GM23338 (cell line): Measurements from ENCODE around the gene EYA2. TPM values are rescaled to one million over a fixed set of nuclear protein-coding genes. Genes with fewer than 3 reads are reported as not detected.

ENCODE experiments used
- ATAC-seq: fragments of 200-7000 bp; cut with Tn5 transposase; 3 replicates; pipeline ENCODE4 v1.9.1; 2020
- DNase-seq: peaks from one replicate; pipeline ENCODE4 v3.0.0-alpha.2; 2015; ENCODE audit warnings: low spot score
- H2AFZ ChIP-seq: fragments of 200-600 bp; sonication (generic); 2 replicates; pipeline ENCODE4 v1.8.0; 2016; ENCODE audit warnings: antibody characterized with exemption, mild to moderate bottlenecking, moderate library complexity
- H3F3A ChIP-seq: fragments of 200-600 bp; sonication (generic); replicated peaks from 2 replicates; pipeline ENCODE4 v1.8.0; 2017; ENCODE audit warnings: antibody characterized with exemption, mixed run types, low read depth
- H3K27ac ChIP-seq: fragments of 200-600 bp; sonication (generic); 2 replicates; pipeline ENCODE4 v1.6.1; 2016; ENCODE audit warnings: low read depth
- H3K27me3 ChIP-seq: fragments of 200-600 bp; sonication (generic); 2 replicates; pipeline ENCODE4 v1.8.0; 2016; ENCODE audit warnings: mild to moderate bottlenecking, mixed run types, moderate library complexity; ENCODE audit not compliant: insufficient read depth
- H3K36me3 ChIP-seq: fragments of 200-600 bp; sonication (generic); 2 replicates; pipeline ENCODE4 v1.8.0; 2016; ENCODE audit warnings: mild to moderate bottlenecking; ENCODE audit not compliant: insufficient read depth
- H3K4me1 ChIP-seq: fragments of 200-600 bp; sonication (generic); 2 replicates; pipeline ENCODE4 v1.8.0; 2016; ENCODE audit warnings: mild to moderate bottlenecking, moderate library complexity; ENCODE audit not compliant: insufficient read depth
- H3K4me2 ChIP-seq: fragments of 200-600 bp; sonication (generic); 2 replicates; pipeline ENCODE4 v1.7.1; 2017; ENCODE audit warnings: mixed run types
- H3K4me3 ChIP-seq: fragments of 200-600 bp; sonication (generic); 2 replicates; pipeline ENCODE4 v1.6.1; 2016; ENCODE audit warnings: mixed run types
- H3K79me2 ChIP-seq: fragments of 200-600 bp; sonication (generic); replicated peaks from 2 replicates; pipeline ENCODE4 v1.8.0; 2017; ENCODE audit warnings: mild to moderate bottlenecking; ENCODE audit not compliant: insufficient read depth
- H3K9me2 ChIP-seq: fragments of 200-600 bp; sonication (generic); 2 replicates; pipeline ENCODE4 v1.8.0; 2017; ENCODE audit not compliant: insufficient read depth
- H4K20me1 ChIP-seq: fragments of 200-600 bp; sonication (generic); replicated peaks from 2 replicates; pipeline ENCODE4 v1.8.0; 2017; ENCODE audit warnings: mild to moderate bottlenecking; ENCODE audit not compliant: insufficient read depth
- H3K27ac Mint-ChIP-seq: 2 replicates; pipeline ENCODE4 v1.8.0; 2020; ENCODE audit warnings: inconsistent platforms, mild to moderate bottlenecking, moderate library complexity, mixed read lengths
- H3K27me3 Mint-ChIP-seq: 3 replicates; pipeline ENCODE4 v1.8.0; 2022; ENCODE audit warnings: low read depth, mild to moderate bottlenecking, moderate library complexity, mixed read lengths, inconsistent platforms; ENCODE audit not compliant: insufficient read depth, poor library complexity
- H3K36me3 Mint-ChIP-seq: 3 replicates; pipeline ENCODE4 v1.8.0; 2021; ENCODE audit warnings: low read depth, mild to moderate bottlenecking, inconsistent platforms, moderate library complexity, mixed read lengths
- H3K4me1 Mint-ChIP-seq: 3 replicates; pipeline ENCODE4 v1.8.0; 2020; ENCODE audit warnings: mild to moderate bottlenecking, inconsistent platforms, mixed read lengths
- H3K4me3 Mint-ChIP-seq: 3 replicates; pipeline ENCODE4 v1.8.0; 2021; ENCODE audit warnings: moderate library complexity, mild to moderate bottlenecking, inconsistent platforms, mixed read lengths
- H3K9me3 Mint-ChIP-seq: 3 replicates; pipeline ENCODE4 v1.8.0; 2020; ENCODE audit warnings: moderate library complexity, mild to moderate bottlenecking, inconsistent platforms, mixed read lengths
- CREB1 ChIP-seq: fragments of 250-450 bp; sonication (Bioruptor Pico); IDR thresholded peaks from 2 replicates; pipeline ENCODE4 v1.5.0; 2020; ENCODE audit warnings: low read depth, mild to moderate bottlenecking, moderate library complexity
- EZH2phosphoT487 ChIP-seq: fragments of 200-600 bp; sonication (generic); IDR thresholded peaks from one replicate; pipeline ENCODE4 v1.8.1; 2018; ENCODE audit warnings: antibody characterized with exemption; ENCODE audit not compliant: unreplicated experiment
- JUNB ChIP-seq: IDR thresholded peaks from one replicate; pipeline ENCODE4 v1.6.1; 2016; ENCODE audit warnings: antibody characterized with exemption; ENCODE audit not compliant: unreplicated experiment
- NANOG ChIP-seq: IDR thresholded peaks from 2 replicates; pipeline ENCODE4 v1.6.1; 2016; ENCODE audit warnings: antibody characterized with exemption, borderline replicate concordance
- POLR2AphosphoS5 ChIP-seq: IDR thresholded peaks from 2 replicates; pipeline ENCODE4 v1.6.1; 2016; ENCODE audit warnings: antibody characterized with exemption, low read depth
- STAT1 ChIP-seq: IDR thresholded peaks from one replicate; pipeline ENCODE4 v1.6.1; 2016; ENCODE audit warnings: antibody characterized with exemption; ENCODE audit not compliant: unreplicated experiment
- ZNF114 ChIP-seq: fragments of 250-450 bp; sonication (Bioruptor Pico); IDR thresholded peaks from 2 replicates; pipeline ENCODE4 v1.5.0; 2020; ENCODE audit warnings: mild to moderate bottlenecking, moderate library complexity
- ZNF331 ChIP-seq: fragments of 250-450 bp; sonication (Bioruptor Pico); IDR thresholded peaks from 2 replicates; pipeline ENCODE4 v1.5.0; 2020; ENCODE audit warnings: low read depth, mild to moderate bottlenecking, moderate library complexity
- polyA plus RNA-seq: library from polyadenylated mRNA; unstranded; fragments of >200 nt; fragmentation: Nextera tagmentation; extraction: Ambion mirVana; gene quantifications from 2 replicates; pipeline ENCODE4 v1.2.1, GENCODE V29; 2016
- total RNA-seq: library from RNA; depleted of rRNA; stranded (reverse); fragments of >200 nt; shearing (Covaris generic); gene quantifications from 2 replicates; pipeline ENCODE4 v1.2.3, GENCODE V29; 2014
- TF ChIP-seq, protein P1 (sequence below): IDR thresholded peaks from 2 replicates; pipeline ENCODE4 v1.6.1; 2016; ENCODE audit warnings: antibody characterized with exemption
- TF ChIP-seq, protein P2 (sequence below): IDR thresholded peaks from one replicate; pipeline ENCODE4 v1.6.1; 2018; ENCODE audit warnings: antibody characterized with exemption; ENCODE audit not compliant: unreplicated experiment

EYA2 gene
- total and polyA plus RNA-seq, 2 experiments from 2014 or later: 0.50 to 0.56 TPM

DNA sequence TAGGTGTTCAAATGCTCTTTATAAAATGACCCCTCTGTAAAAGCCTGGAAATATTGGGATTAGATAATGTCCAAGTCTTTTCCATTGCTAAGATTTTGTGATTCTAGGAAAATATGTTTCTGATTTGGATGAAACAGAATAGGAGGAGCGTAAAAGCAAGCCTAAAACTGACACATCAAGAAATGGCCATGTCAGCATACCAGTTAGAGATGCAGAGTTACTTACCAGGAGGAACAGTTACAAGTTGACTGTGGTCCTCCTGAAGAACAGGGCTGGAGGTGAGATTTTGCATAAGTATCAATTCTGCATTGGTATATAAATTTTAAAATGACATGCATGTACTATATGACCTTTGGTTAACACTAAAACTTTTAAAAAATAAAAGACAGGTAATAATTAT lies 35.3 kb downstream of the EYA2 start:
- Histone ChIP-seq H3K4me3 (no peak overlapping the region), H3K4me1 (peaks cover 7% of the 10 kb centered on the region; the same call in 1 of the 2 replicates), H3K4me2 (no peak overlapping the region), H3K27ac (no peak overlapping the region), H4K20me1 (no peaks in the 10 kb centered on the region), H3F3A (no peaks in the 10 kb centered on the region), H3K36me3 (no peaks in the 10 kb centered on the region), H2AFZ (no peak overlapping the region), H3K27me3 (no peaks in the 10 kb centered on the region), H3K9me2 (no peaks in the 10 kb centered on the region), H3K79me2 (no peaks in the 10 kb centered on the region)
- H3K4me1 Mint-ChIP-seq: peaks cover 11% of the 10 kb centered on the region
- H3K27me3 Mint-ChIP-seq: peaks cover 12% of the 10 kb centered on the region
- TF ChIP-seq ZNF114 (CRISPR knock-in tag) (no peak), POLR2AphosphoS5 (no peak), EZH2phosphoT487 (no peak), STAT1 (no peak), NANOG (no peak), JUNB (no peak), CREB1 (CRISPR knock-in tag) (no peak)
- TF ChIP-seq, protein P1, sequence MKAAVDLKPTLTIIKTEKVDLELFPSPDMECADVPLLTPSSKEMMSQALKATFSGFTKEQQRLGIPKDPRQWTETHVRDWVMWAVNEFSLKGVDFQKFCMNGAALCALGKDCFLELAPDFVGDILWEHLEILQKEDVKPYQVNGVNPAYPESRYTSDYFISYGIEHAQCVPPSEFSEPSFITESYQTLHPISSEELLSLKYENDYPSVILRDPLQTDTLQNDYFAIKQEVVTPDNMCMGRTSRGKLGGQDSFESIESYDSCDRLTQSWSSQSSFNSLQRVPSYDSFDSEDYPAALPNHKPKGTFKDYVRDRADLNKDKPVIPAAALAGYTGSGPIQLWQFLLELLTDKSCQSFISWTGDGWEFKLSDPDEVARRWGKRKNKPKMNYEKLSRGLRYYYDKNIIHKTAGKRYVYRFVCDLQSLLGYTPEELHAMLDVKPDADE: no peak
- TF ChIP-seq, protein P2, sequence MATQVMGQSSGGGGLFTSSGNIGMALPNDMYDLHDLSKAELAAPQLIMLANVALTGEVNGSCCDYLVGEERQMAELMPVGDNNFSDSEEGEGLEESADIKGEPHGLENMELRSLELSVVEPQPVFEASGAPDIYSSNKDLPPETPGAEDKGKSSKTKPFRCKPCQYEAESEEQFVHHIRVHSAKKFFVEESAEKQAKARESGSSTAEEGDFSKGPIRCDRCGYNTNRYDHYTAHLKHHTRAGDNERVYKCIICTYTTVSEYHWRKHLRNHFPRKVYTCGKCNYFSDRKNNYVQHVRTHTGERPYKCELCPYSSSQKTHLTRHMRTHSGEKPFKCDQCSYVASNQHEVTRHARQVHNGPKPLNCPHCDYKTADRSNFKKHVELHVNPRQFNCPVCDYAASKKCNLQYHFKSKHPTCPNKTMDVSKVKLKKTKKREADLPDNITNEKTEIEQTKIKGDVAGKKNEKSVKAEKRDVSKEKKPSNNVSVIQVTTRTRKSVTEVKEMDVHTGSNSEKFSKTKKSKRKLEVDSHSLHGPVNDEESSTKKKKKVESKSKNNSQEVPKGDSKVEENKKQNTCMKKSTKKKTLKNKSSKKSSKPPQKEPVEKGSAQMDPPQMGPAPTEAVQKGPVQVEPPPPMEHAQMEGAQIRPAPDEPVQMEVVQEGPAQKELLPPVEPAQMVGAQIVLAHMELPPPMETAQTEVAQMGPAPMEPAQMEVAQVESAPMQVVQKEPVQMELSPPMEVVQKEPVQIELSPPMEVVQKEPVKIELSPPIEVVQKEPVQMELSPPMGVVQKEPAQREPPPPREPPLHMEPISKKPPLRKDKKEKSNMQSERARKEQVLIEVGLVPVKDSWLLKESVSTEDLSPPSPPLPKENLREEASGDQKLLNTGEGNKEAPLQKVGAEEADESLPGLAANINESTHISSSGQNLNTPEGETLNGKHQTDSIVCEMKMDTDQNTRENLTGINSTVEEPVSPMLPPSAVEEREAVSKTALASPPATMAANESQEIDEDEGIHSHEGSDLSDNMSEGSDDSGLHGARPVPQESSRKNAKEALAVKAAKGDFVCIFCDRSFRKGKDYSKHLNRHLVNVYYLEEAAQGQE: no peak
- H3K4me3 Mint-ChIP-seq: no peak overlapping the region
- H3K27ac Mint-ChIP-seq: no peak overlapping the region
- peaks cover 6% of the 10 kb centered on the region; the same call in 2 of the 3 replicates for H3K9me3 Mint-ChIP-seq
- no peaks in the 10 kb centered on the region; the same call in 2 of the 3 replicates for H3K36me3 Mint-ChIP-seq
- ATAC-seq (no peak), DNase-seq (no peak)

DNA sequence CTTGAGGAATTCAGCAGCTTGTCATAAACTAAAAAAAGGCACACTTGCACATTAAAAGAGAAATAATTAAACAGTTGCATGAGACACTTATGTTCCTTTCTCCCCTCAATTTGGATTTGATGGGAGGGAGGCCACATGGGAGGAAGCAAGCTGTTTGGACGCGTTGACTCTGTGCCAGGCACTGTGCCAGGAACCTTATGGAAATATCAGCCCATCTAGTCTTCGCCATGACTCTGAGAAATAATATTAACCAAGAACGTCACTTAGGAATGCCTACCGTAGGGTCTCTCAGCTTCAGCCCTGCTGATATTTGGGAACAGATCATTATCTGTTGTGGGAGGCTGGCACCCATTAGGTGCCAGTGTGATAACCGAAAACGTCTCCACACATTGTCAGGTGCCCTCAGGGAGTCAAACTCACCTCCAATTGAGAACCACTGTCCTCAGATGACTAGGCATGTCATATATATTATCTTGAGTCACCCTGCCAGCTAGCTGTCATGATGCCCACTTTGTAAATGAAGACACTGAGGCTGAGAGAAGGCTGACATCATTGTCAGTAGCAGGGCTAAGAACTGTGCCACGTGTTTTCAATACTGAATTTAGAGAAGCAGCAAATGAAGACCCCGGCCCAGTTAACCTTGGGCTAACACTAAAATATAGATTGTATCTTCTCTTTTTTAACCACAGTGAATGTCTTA lies 36.1 kb downstream of the EYA2 start:
- ATAC-seq (no peak), DNase-seq (no peak)
- TF ChIP-seq ZNF331 (CRISPR knock-in tag): no peak
- TF ChIP-seq ZNF114 (CRISPR knock-in tag): no peak
- TF ChIP-seq EZH2phosphoT487: no peak
- Mint-ChIP-seq H3K36me3 (no peaks in the 10 kb centered on the region; the same call in 2 of the 3 replicates), H3K27ac (no peak overlapping the region), H3K9me3 (peaks cover 6% of the 10 kb centered on the region; the same call in 2 of the 3 replicates), H3K27me3 (peaks cover 12% of the 10 kb centered on the region), H3K4me1 (peaks cover 10% of the 10 kb centered on the region), H3K4me3 (no peak overlapping the region)
- H3K79me2 ChIP-seq: no peaks in the 10 kb centered on the region
- no peak overlapping the region for H3K4me2 ChIP-seq
- no peaks in the 10 kb centered on the region for H4K20me1 ChIP-seq
- H3K36me3 ChIP-seq: no peaks in the 10 kb centered on the region
- H3F3A ChIP-seq: no peaks in the 10 kb centered on the region
- H3K27me3 ChIP-seq: no peaks in the 10 kb centered on the region
- no peak overlapping the region for H3K27ac ChIP-seq
- no peak overlapping the region for H3K4me3 ChIP-seq
- H3K9me2 ChIP-seq: no peaks in the 10 kb centered on the region
- peaks cover 7% of the 10 kb centered on the region; the same call in 1 of the 2 replicates for H3K4me1 ChIP-seq
- no peak overlapping the region for H2AFZ ChIP-seq
